Erythroblast (primary cell): Measurements from ENCODE around the gene TPX2.

Experiments
- GATA1 ChIP-seq: IDR thresholded peaks from 2 replicates; pipeline ENCODE4 v1.6.1; 2011; ENCODE audit warnings: low read depth, mild to moderate bottlenecking, control low read depth, low read length, moderate library complexity
- POLR2A ChIP-seq: IDR thresholded peaks from 2 replicates; pipeline ENCODE4 v1.6.1; 2011; ENCODE audit warnings: mild to moderate bottlenecking, low read length

DNA sequence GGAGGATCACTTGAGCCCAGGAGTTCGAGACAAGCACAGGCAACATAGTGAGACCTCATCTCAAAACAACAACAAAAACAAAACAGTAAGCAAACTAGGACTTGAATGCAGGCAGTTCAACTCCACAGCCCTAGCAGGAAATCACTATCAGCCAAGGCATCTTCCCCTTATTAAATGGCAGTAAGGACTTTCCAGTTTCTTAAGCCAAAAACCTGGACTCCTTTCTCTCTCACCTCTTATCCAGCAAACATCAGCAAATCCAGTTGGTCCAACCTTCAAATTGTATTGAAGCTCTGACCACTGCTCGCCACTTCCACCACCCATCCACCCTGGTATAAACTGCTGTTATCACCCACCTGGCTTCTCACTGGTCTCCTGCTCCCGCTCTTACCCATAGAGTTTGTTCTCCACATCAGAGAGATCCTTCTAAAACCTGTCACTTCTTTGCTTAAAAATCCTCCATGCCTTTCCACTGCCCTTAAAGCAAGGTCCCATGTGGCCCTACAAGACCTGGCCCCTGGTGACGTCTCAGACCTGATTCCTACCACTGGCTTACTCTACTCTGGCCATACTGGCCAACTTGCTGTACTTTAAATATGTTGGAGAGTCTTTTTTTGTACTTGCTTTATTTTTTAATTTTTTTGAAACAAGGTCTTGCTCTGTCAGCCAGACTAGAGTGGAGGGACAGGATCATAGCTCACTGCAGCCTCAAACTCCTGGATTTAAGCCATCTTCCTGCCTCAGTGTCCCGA lies 44.1 kb upstream of the TPX2 start:
- no peak for TF ChIP-seq POLR2A
- no peak for TF ChIP-seq GATA1
